GM12873 (cell line): Measurements from ENCODE around the gene WDR5.

Source experiments
- CTCF ChIP-seq: IDR thresholded peaks from 2 replicates; pipeline ENCODE4 v1.5.1; 2012; ENCODE audit warnings: low read depth, mild to moderate bottlenecking, moderate library complexity, low read length, control low read depth; ENCODE audit not compliant: insufficient read depth; ENCODE audit errors: missing control alignments

The WDR5 gene

GRCh38 chr9:134127616-134128015, 8.3 kb upstream of the WDR5 start:
- TF ChIP-seq CTCF: no peak

- TF ChIP-seq CTCF: no peak
Observed at GRCh38 chr9:134128727-134129679, 6.9 kb upstream of the WDR5 start.

GRCh38 chr9:134130503-134131375, 5.1 kb upstream of the WDR5 start:
- TF ChIP-seq CTCF: no peak

GRCh38 chr9:134131471-134132207, 4.2 kb upstream of the WDR5 start:
- no peak for TF ChIP-seq CTCF

DNA sequence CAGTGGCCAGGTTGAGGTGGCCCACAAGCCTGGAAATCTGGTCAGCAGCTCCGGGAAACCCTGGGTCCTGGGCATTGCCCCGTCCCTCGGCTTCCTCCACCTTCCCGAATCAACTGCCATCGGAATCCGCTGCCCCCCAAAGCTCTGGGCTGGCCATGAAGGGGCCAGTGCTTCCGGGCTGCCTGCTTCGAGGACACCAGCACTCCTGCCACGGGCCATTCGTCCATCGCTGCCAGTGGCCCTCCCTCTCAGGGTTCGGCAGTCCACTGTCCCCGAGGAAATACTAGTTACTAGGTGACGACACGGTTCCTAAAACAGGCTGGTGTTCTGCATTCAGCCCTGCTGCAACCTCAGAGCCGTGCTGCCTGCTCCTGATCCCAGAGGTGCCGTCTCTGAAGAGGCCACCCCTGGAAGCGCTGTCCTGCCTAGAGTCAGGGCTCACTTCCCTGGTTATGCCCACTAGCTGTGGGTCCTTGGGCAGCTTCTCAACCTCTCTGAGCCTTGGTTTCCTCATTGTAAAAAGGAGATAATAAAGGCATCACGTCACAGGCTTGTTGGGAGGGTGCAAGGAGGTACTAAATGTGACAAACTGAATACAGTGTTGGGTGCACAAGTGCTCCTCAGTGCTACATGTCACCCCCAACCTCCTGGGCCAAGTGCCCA, 3.5 kb upstream of the WDR5 start:
- no peak for TF ChIP-seq CTCF

GRCh38 chr9:134134949-134135342, 936 bp upstream of the WDR5 start:
- TF ChIP-seq CTCF: no peak
